ENCODE measurements around the gene MBD3L3. TPM values are rescaled to one million over a fixed set of nuclear protein-coding genes. Genes with fewer than 3 reads are reported as not detected.

The MBD3L3 gene
- total RNA-seq, 1 experiment from 2014 or later: 2.6 TPM

Other genes starting within 250 kb of the MBD3L3 start
- not detected in 2 replicates for gene ADGRE1, start 171.1 kb downstream of the MBD3L3 start, total RNA-seq (2014; rRNA removed; shearing (Covaris generic))
- gene MBD3L2B, start 37.2 kb downstream of the MBD3L3 start, total RNA-seq (2014; rRNA removed; shearing (Covaris generic)): 11.6 TPM in 1 of 2 replicates, not detected in the other
- not detected in 2 replicates for gene MBD3L5, start 28.1 kb downstream of the MBD3L3 start, total RNA-seq (2014; rRNA removed; shearing (Covaris generic))
- gene MBD3L4, start 18.5 kb downstream of the MBD3L3 start, total RNA-seq (2014; rRNA removed; shearing (Covaris generic)): not detected in 2 replicates
- 2.3 and 9.6 TPM in 2 replicates for gene MBD3L2, start 9.4 kb downstream of the MBD3L3 start, total RNA-seq (2014; rRNA removed; shearing (Covaris generic))
- 7.9 and 14.6 TPM in 2 replicates for gene ZNF557, start 11.0 kb upstream of the MBD3L3 start, total RNA-seq (2014; rRNA removed; shearing (Covaris generic))
- 10.2 and 10.7 TPM in 2 replicates for gene INSR, start 235.7 kb upstream of the MBD3L3 start, total RNA-seq (2014; rRNA removed; shearing (Covaris generic))

All from G401 (cell line).